Measurements from ENCODE around the gene CCR1.

CCR1 gene

DNA sequence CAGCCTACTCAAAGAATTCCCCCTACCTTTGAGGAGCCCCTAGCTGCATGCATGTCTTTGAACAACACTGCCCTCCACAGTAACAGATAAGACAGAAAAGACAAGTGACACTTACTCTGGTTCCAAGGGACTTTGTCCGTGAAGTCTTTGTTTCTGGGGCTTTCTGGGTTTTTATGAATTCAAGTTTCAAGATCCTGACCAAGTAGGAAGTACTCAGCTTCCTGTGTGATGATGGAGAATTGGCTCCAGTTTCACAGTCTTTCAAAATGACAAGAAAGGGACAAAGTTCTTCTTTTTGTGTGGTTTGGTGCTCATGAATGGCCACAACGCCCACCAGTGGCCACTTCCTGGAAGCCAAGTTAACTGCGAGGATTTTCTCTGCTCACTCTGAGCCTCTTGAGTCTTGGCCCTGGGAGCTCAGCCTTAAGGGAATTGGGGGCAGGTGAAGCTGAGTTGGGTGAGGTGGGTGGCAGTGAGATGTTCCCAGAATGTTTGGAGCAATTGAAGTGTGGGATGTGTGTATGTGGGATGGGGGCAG is at the start of gene CCR1:
Gene CCR1 (minus strand): TSS at position 147 of the 538 bp plus-strand sequence. CDS start 4,000 bp downstream, outside the sequence.
- H3K36me3 ChIP-seq (ENCODE audit: control insufficient read depth, low read depth, low read length): no peaks in the 10 kb centered on the region
- no peaks in the 10 kb centered on the region for H3K9me3 ChIP-seq (ENCODE audit: control insufficient read depth, low read depth, low read length)
- no peak within 1 kb of the TSS for H3K27ac ChIP-seq (ENCODE audit: low read length)
- peaks cover 3% of the 10 kb centered on the region for H3K4me1 ChIP-seq (ENCODE audit: control insufficient read depth, low read depth, low read length)
- H3K4me3 ChIP-seq (ENCODE audit: low read length): no peak within 1 kb of the TSS
- H3K27me3 ChIP-seq (ENCODE audit: control insufficient read depth, insufficient read depth, low read length): no peaks in the 10 kb centered on the region
- H3K9ac ChIP-seq (ENCODE audit: low read length): no peak within 1 kb of the TSS

DNA sequence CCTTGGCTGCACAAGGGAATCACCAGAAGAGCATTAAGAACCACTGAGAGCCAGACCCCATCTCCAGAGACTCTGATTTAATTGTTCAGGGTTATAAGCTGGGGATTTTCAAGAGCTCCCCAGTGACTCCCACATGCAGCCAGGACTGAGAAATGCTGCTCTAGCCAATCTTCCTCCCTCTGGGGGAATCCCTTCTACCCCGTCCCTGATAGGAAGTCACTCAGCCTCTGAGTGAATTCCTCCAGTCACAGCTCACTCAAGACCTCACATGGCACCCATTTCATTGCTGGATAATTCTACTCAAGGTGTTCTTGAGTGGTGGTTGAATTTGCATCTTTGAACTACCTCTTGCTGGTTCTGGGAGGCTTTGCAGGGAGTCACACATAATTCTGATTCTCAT is 44.9 kb upstream of the CCR1 start:
- no peaks in the 10 kb centered on the region for H3K4me1 ChIP-seq (ENCODE audit: control insufficient read depth, low read depth, low read length)

DNA sequence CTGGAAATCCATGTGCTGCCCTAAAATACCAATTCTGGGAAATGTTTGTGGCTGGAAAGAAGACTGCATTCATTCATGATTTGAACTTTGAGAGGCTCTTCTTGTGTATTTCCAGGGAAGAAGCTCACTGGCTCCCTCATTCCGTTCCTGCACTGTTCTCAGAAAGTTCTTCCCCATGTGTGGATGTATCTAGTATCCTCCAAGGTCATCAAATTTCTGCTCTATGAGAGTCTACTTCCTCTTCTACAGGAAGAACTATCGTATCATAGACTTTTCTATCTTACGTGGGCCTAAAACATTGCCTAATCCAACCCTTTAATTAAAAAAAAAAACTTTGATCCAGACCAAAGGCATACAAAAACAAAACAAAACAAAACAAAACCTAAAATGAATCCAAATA is 37.0 kb upstream of the CCR1 start:
- H3K9me3 ChIP-seq (ENCODE audit: control insufficient read depth, low read depth, low read length): no peaks in the 10 kb centered on the region
- H3K27ac ChIP-seq (ENCODE audit: low read length): no peak overlapping the region
- no peak overlapping the region for H3K4me3 ChIP-seq (ENCODE audit: low read length)
- no peaks in the 10 kb centered on the region for H3K27me3 ChIP-seq (ENCODE audit: control insufficient read depth, insufficient read depth, low read length)
- no peak overlapping the region for H3K9ac ChIP-seq (ENCODE audit: low read length)
- H3K36me3 ChIP-seq (ENCODE audit: control insufficient read depth, low read depth, low read length): no peaks in the 10 kb centered on the region
- H3K4me1 ChIP-seq (ENCODE audit: control insufficient read depth, low read depth, low read length): no peaks in the 10 kb centered on the region

More for the DNA sequence above, 44.9 kb upstream of the CCR1 start:
- Histone ChIP-seq H3K9ac (ENCODE audit: low read length) (no peak overlapping the region), H3K4me3 (ENCODE audit: low read length) (no peak overlapping the region), H3K9me3 (ENCODE audit: control insufficient read depth, low read depth, low read length) (no peaks in the 10 kb centered on the region), H3K27me3 (ENCODE audit: control insufficient read depth, insufficient read depth, low read length) (no peaks in the 10 kb centered on the region), H3K27ac (ENCODE audit: low read length) (no peak overlapping the region), H3K36me3 (ENCODE audit: control insufficient read depth, low read depth, low read length) (no peaks in the 10 kb centered on the region)

DNA sequence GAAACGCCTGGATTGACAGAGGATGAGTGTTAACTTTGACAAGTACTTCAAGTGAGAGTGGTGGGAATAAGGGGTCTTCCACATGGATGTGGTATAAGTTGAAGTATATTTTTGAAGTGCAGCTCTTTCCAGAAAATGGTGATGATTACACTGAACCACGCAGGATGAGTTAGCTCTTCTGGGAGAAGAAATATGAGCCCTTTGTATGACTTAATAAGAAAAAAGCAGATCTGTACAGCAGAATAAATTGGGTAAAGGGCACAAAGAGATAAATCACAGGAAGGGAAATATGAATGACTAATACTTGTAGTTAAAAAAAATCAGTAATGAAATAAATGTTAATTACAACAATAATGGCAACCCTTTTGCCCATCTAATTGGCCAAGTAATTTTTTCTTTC is 35.4 kb upstream of the CCR1 start:
- Histone ChIP-seq H3K4me3 (ENCODE audit: low read length) (no peak overlapping the region), H3K9ac (ENCODE audit: low read length) (no peak overlapping the region), H3K27ac (ENCODE audit: low read length) (no peak overlapping the region), H3K36me3 (ENCODE audit: control insufficient read depth, low read depth, low read length) (no peaks in the 10 kb centered on the region), H3K27me3 (ENCODE audit: control insufficient read depth, insufficient read depth, low read length) (no peaks in the 10 kb centered on the region), H3K9me3 (ENCODE audit: control insufficient read depth, low read depth, low read length) (no peaks in the 10 kb centered on the region), H3K4me1 (ENCODE audit: control insufficient read depth, low read depth, low read length) (peaks cover 8% of the 10 kb centered on the region)

DNA sequence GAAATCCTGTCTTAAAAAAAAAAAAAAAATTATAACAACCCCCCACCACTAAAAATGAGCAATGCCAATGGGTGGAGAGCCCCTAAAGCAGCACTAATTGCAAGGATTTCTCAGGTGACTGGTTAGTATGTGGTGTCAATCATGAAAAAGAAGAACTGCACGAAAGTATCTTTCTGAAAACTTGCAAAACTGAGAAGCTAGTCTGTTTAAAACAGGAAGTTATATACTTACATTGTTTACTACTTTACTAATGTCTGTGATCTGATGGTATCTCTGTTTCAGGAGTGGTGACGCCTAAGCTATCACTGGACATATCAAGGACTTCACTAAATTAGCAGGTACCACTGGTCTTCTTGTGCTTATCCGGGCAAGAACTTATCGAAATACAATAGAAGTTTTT is 34.0 kb upstream of the CCR1 start, which contains the start of gene CCR3:
Gene CCR3 (plus strand): TSS at position 341 of the 400 bp plus-strand sequence. CDS start 22,699 bp downstream, outside the sequence.
- Histone ChIP-seq H3K9ac (ENCODE audit: low read length) (no peak within 1 kb of the TSS), H3K4me1 (ENCODE audit: control insufficient read depth, low read depth, low read length) (peaks cover 8% of the 10 kb centered on the region), H3K27me3 (ENCODE audit: control insufficient read depth, insufficient read depth, low read length) (no peaks in the 10 kb centered on the region), H3K36me3 (ENCODE audit: control insufficient read depth, low read depth, low read length) (no peaks in the 10 kb centered on the region), H3K27ac (ENCODE audit: low read length) (no peak within 1 kb of the TSS), H3K9me3 (ENCODE audit: control insufficient read depth, low read depth, low read length) (no peaks in the 10 kb centered on the region), H3K4me3 (ENCODE audit: low read length) (no peak within 1 kb of the TSS)

DNA sequence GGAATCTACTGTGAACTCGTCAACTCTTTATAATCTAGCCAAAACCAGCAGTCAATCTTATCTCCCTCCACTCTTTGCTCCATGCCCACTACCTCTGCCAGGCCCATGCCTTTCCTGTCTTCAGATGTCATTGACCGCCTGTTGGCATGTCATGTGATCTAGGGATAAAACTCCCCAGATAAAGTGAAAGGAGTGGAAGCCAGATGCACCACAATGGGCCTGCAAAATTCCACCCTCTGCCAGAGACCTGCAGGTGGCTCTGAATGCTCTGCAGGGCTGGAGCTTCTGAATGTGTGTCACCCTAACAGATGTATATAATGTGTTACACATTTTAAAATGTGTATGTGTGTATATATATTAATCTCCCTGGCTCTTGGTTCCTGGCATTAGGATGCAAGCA is 31.8 kb upstream of the CCR1 start:
- Histone ChIP-seq H3K36me3 (ENCODE audit: control insufficient read depth, low read depth, low read length) (no peaks in the 10 kb centered on the region), H3K9ac (ENCODE audit: low read length) (no peak overlapping the region), H3K4me3 (ENCODE audit: low read length) (no peak overlapping the region), H3K27ac (ENCODE audit: low read length) (no peak overlapping the region), H3K27me3 (ENCODE audit: control insufficient read depth, insufficient read depth, low read length) (no peaks in the 10 kb centered on the region), H3K9me3 (ENCODE audit: control insufficient read depth, low read depth, low read length) (no peaks in the 10 kb centered on the region), H3K4me1 (ENCODE audit: control insufficient read depth, low read depth, low read length) (peaks cover 8% of the 10 kb centered on the region)

DNA sequence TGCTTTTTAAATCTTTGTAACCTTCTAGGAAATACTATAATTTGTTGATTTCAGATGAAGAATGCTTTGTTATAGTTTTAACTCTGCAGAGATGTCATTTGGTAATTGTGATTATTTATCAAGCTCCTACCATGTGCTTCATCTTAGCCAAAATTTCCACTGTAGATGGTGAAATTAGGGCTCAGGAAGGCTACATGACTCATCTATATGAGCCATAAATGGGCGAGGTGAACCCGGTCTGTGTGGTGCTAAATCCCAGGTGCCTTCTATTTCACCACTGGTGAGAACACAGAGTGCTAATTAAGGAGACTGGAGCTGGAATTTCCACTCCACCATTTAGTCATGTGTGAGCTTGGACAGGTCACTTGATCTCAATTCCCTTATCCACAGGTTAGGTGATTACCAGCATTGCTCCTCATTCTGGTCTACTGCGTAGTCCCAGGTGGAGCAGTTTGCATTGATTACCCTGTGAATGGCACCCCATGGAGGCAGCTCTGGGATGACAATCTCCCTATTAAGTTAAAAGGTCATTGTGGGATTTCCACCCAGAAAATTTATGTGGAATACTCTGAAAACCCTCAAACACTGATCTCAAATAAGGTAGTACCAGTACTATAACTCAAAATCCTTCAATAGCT is 31.3 kb upstream of the CCR1 start:
- Histone ChIP-seq H3K27me3 (ENCODE audit: control insufficient read depth, insufficient read depth, low read length) (no peaks in the 10 kb centered on the region), H3K9me3 (ENCODE audit: control insufficient read depth, low read depth, low read length) (no peaks in the 10 kb centered on the region), H3K27ac (ENCODE audit: low read length) (no peak overlapping the region), H3K4me3 (ENCODE audit: low read length) (no peak overlapping the region), H3K9ac (ENCODE audit: low read length) (no peak overlapping the region), H3K36me3 (ENCODE audit: control insufficient read depth, low read depth, low read length) (no peaks in the 10 kb centered on the region), H3K4me1 (ENCODE audit: control insufficient read depth, low read depth, low read length) (peaks cover 8% of the 10 kb centered on the region)

DNA sequence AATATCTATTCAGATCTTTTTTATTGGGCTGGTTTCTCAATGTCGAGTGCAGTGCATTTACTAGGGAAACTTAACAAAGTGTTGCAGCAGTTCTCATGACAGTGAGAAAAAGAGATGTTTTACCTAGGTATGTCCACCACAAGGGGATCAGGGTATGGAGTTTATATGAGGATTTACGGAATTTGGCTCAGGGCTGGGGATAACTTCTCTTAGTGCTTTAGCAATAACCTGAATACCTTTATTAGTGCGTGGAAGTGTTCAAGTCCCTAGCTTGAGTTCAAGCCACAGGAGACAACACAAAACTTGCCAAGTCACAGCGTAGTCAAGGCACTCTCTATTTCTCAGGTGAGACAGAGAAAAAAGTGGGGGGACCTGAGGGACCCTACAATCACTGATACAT is 30.3 kb upstream of the CCR1 start:
- Histone ChIP-seq H3K9ac (ENCODE audit: low read length) (no peak overlapping the region), H3K36me3 (ENCODE audit: control insufficient read depth, low read depth, low read length) (no peaks in the 10 kb centered on the region), H3K27me3 (ENCODE audit: control insufficient read depth, insufficient read depth, low read length) (no peaks in the 10 kb centered on the region), H3K4me1 (ENCODE audit: control insufficient read depth, low read depth, low read length) (peaks cover 8% of the 10 kb centered on the region), H3K9me3 (ENCODE audit: control insufficient read depth, low read depth, low read length) (no peaks in the 10 kb centered on the region), H3K27ac (ENCODE audit: low read length) (no peak overlapping the region), H3K4me3 (ENCODE audit: low read length) (no peak overlapping the region)

DNA sequence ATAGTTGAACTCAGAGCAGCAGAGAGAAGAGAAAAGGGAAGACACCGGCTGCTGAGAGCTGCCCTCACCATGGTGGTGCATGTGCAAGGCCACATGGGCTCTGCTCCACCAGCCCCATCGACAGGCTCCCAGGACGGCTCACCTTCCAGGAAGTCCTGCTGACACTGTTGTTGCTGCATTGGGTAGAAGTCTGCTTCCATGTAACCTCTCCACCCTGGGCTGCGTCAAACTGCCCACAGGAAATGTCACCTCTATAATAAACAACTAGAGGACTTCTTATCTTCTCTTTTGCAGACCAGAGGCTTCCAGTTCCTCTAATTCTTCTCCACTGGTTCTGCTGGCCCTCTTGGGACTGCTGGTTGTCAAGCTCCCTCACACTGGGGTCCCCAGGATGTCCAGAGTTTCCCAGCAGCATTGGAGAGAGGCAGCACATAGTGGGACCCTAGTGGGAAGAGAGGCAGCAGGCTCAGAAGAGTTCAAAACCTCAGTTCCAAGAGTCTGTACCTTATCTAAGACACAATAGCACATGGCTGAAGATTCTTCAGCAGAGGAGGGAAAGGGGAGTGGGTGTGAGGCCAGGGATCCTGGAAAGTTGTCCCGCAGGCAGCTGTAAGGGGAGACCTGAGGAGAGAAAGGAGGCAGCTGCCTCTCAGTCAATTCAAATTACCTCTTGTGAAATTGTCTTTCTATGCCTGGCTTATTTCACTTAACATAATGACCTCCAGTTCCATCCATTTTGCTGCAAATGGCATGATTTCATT is 28.4 kb upstream of the CCR1 start:
- H3K9me3 ChIP-seq (ENCODE audit: control insufficient read depth, low read depth, low read length): no peaks in the 10 kb centered on the region
- H3K36me3 ChIP-seq (ENCODE audit: control insufficient read depth, low read depth, low read length): no peaks in the 10 kb centered on the region
- H3K9ac ChIP-seq (ENCODE audit: low read length): no peak overlapping the region
- no peaks in the 10 kb centered on the region for H3K27me3 ChIP-seq (ENCODE audit: control insufficient read depth, insufficient read depth, low read length)
- H3K4me3 ChIP-seq (ENCODE audit: low read length): no peak overlapping the region
- H3K27ac ChIP-seq (ENCODE audit: low read length): no peak overlapping the region
- peaks cover 8% of the 10 kb centered on the region for H3K4me1 ChIP-seq (ENCODE audit: control insufficient read depth, low read depth, low read length)

DNA sequence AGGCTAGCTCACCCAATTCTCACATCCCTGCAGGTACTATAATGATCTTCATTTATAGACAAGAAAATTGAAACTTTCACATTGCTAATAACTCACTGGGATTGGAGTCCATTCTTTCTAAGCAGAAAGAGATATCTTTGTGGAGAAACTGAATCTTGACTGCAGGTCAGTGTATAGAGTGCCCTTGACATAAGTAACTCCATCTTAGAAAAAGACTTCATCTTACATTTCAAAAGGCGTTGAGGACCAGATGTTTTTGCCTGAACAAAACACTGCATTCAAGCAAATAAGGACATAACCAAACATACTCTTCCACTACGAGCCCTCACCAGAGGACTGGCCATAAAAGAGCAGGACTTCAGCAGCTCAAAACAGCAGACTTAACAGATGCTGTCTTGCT is 27.3 kb upstream of the CCR1 start:
- H3K36me3 ChIP-seq (ENCODE audit: control insufficient read depth, low read depth, low read length): no peaks in the 10 kb centered on the region
- peaks cover 8% of the 10 kb centered on the region for H3K4me1 ChIP-seq (ENCODE audit: control insufficient read depth, low read depth, low read length)
- no peaks in the 10 kb centered on the region for H3K27me3 ChIP-seq (ENCODE audit: control insufficient read depth, insufficient read depth, low read length)
- H3K9me3 ChIP-seq (ENCODE audit: control insufficient read depth, low read depth, low read length): no peaks in the 10 kb centered on the region
- no peak overlapping the region for H3K9ac ChIP-seq (ENCODE audit: low read length)
- H3K4me3 ChIP-seq (ENCODE audit: low read length): no peak overlapping the region
- no peak overlapping the region for H3K27ac ChIP-seq (ENCODE audit: low read length)

DNA sequence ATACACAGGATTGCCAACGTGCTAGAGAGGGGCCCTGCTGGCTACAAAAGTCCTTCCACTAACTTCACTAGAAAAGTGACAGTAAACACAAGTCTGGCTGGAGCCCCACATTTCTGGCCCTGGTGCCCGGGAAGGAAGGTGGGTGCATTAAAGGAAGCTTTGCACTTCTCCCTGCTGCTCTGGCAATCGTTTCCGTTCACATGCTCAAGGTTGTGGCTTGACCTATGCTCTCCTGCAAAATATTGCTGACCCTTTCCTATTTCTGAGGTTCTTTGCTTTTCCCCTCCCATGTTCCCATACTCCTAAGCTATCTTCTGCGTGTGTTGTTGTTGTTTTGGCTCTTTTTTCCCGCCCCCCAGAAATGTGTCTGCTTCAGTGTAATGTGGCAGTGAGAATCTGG is 25.1 kb upstream of the CCR1 start:
- Histone ChIP-seq H3K4me1 (ENCODE audit: control insufficient read depth, low read depth, low read length) (no peaks in the 10 kb centered on the region), H3K27me3 (ENCODE audit: control insufficient read depth, insufficient read depth, low read length) (no peaks in the 10 kb centered on the region), H3K36me3 (ENCODE audit: control insufficient read depth, low read depth, low read length) (no peaks in the 10 kb centered on the region), H3K9ac (ENCODE audit: low read length) (no peak overlapping the region), H3K9me3 (ENCODE audit: control insufficient read depth, low read depth, low read length) (no peaks in the 10 kb centered on the region), H3K4me3 (ENCODE audit: low read length) (no peak overlapping the region), H3K27ac (ENCODE audit: low read length) (no peak overlapping the region)
